Mesodermal cell (in vitro differentiated cells): ENCODE results near the gene F2RL1.
"Not testable (repeated sequence)": the region's sequence is repeated elsewhere in the genome, so short reads cannot be mapped to it uniquely, and the experiment has no call there.

Source experiments
- H3K27ac ChIP-seq: 2 replicates; pipeline ENCODE4 v1.7.0; 2013; ENCODE audit warnings: mild to moderate bottlenecking, low read depth, low read length, moderate library complexity; ENCODE audit not compliant: severe bottlenecking
- H3K36me3 ChIP-seq: 2 replicates; pipeline ENCODE4 v1.7.1; 2013; ENCODE audit warnings: mild to moderate bottlenecking, low read length, moderate library complexity; ENCODE audit not compliant: control insufficient read depth, insufficient read depth
- H3K4me1 ChIP-seq: one replicate; pipeline ENCODE4 v1.7.1; 2013; ENCODE audit warnings: mild to moderate bottlenecking, low read length; ENCODE audit not compliant: insufficient read depth, control insufficient read depth, poor library complexity, severe bottlenecking
- H3K4me3 ChIP-seq: 2 replicates; pipeline ENCODE4 v1.7.0; 2013; ENCODE audit warnings: low read length, control low read depth, mild to moderate bottlenecking; ENCODE audit not compliant: insufficient read depth, poor library complexity, severe bottlenecking; ENCODE audit errors: extremely low read depth
- H3K9me3 ChIP-seq: 2 replicates; pipeline ENCODE4 v1.7.1; 2013; ENCODE audit warnings: mild to moderate bottlenecking, low read length, moderate library complexity; ENCODE audit not compliant: control insufficient read depth
- WGBS, 2 experiments: methylation state at CpG; one replicate each; pipeline ENCODE4 v1.1.5; 2013; ENCODE audit warnings: missing lambda C conversion rate in 2 of 2; ENCODE audit not compliant: insufficient coverage in 2 of 2; 5-methylcytosine and 5-hydroxymethylcytosine counted together

F2RL1 gene

GRCh38 chr5:76849419-76850291, 30.8 kb downstream of the F2RL1 start, which contains the start of gene S100Z:
TSS of gene S100Z (plus strand) at chr5:76850014. CDS start at chr5:76875360, 25,346 bp downstream.
- WGBS, 2 experiments = 81 to 88% methylated on average over 7 to 9 of the region's 18 CpGs
- peaks cover 7% of the 10 kb centered on the region for H3K9me3 ChIP-seq
- no peak within 1 kb of the TSS for H3K27ac ChIP-seq

GRCh38 chr5:76850543-76851145, 31.8 kb downstream of the F2RL1 start:
- Histone ChIP-seq H3K4me3 (no peak overlapping the region), H3K4me1 (peaks cover 18% of the 10 kb centered on the region), H3K36me3 (no peaks in the 10 kb centered on the region), H3K9me3 (peaks cover 13% of the 10 kb centered on the region), H3K27ac (no peak overlapping the region)
- WGBS, 2 experiments = 87 to 98% methylated on average over 7 of the region's 8 CpGs

More at GRCh38 chr5:76849419-76850291, 30.8 kb downstream of the F2RL1 start, which contains the start of gene S100Z:
- H3K36me3 ChIP-seq = no peaks in the 10 kb centered on the region
- H3K4me1 ChIP-seq = peaks cover 18% of the 10 kb centered on the region
- H3K4me3 ChIP-seq = no peak within 1 kb of the TSS

- no peaks in the 10 kb centered on the region for H3K36me3 ChIP-seq
- H3K9me3 ChIP-seq = peaks cover 13% of the 10 kb centered on the region
- no peak overlapping the region for H3K4me3 ChIP-seq
- no peak overlapping the region for H3K27ac ChIP-seq
- H3K4me1 ChIP-seq = peaks cover 21% of the 10 kb centered on the region
- 91 to 94% methylated on average over 4 to 5 of the region's 7 CpGs for WGBS, 2 experiments
Measured at GRCh38 chr5:76851728-76852369, 33.0 kb downstream of the F2RL1 start.

- no peaks in the 10 kb centered on the region for H3K36me3 ChIP-seq
- peak overlapping the region; percentile 51 for H3K27ac ChIP-seq
- peaks cover 13% of the 10 kb centered on the region for H3K9me3 ChIP-seq
- no peak overlapping the region for H3K4me3 ChIP-seq
- WGBS, 2 experiments = 92% methylated on average over 2 of the region's 2 CpGs; no CpG with 5 or more reads in 1 of the 2 experiments
- H3K4me1 ChIP-seq = peaks cover 21% of the 10 kb centered on the region
Measured at GRCh38 chr5:76852772-76853171, 33.9 kb downstream of the F2RL1 start.

GRCh38 chr5:76853741-76854140, 34.9 kb downstream of the F2RL1 start:
- Histone ChIP-seq H3K4me1 (peaks cover 21% of the 10 kb centered on the region), H3K9me3 (peaks cover 13% of the 10 kb centered on the region)
- H3K4me3 ChIP-seq, H3K36me3 ChIP-seq, H3K27ac ChIP-seq: not testable (repeated sequence)
- WGBS, 2 experiments = 100% methylated on average over 1 of the region's 3 CpGs

GRCh38 chr5:76854644-76855043, 35.8 kb downstream of the F2RL1 start:
- no peaks in the 10 kb centered on the region for H3K36me3 ChIP-seq
- H3K4me1 ChIP-seq = peaks cover 18% of the 10 kb centered on the region
- H3K27ac ChIP-seq = no peak overlapping the region
- H3K9me3 ChIP-seq = peaks cover 13% of the 10 kb centered on the region
- no peak overlapping the region for H3K4me3 ChIP-seq

- H3K27ac ChIP-seq, H3K4me3 ChIP-seq, H3K36me3 ChIP-seq: not testable (repeated sequence)
- Histone ChIP-seq H3K4me1 (peaks cover 14% of the 10 kb centered on the region), H3K9me3 (peaks cover 13% of the 10 kb centered on the region)
Measured at GRCh38 chr5:76855501-76855900, 36.7 kb downstream of the F2RL1 start.

GRCh38 chr5:76855961-76856360, 37.1 kb downstream of the F2RL1 start:
- H3K4me1 ChIP-seq = peaks cover 14% of the 10 kb centered on the region
- no peak overlapping the region for H3K4me3 ChIP-seq
- no peaks in the 10 kb centered on the region for H3K36me3 ChIP-seq
- peaks cover 13% of the 10 kb centered on the region for H3K9me3 ChIP-seq
- H3K27ac ChIP-seq = no peak overlapping the region
- WGBS, 2 experiments = 88 to 100% methylated on average over 3 of the region's 3 CpGs

- not testable (repeated sequence) for H3K4me3 ChIP-seq, H3K4me1 ChIP-seq, H3K27ac ChIP-seq, H3K36me3 ChIP-seq
- WGBS, 2 experiments = 86 to 93% methylated on average over 3 to 4 of the region's 4 CpGs
- H3K9me3 ChIP-seq = peaks cover 13% of the 10 kb centered on the region
Measured at GRCh38 chr5:76856800-76857199, 38.0 kb downstream of the F2RL1 start.

- Histone ChIP-seq H3K4me3 (no peak overlapping the region), H3K36me3 (no peaks in the 10 kb centered on the region), H3K4me1 (peaks cover 3% of the 10 kb centered on the region), H3K9me3 (peaks cover 6% of the 10 kb centered on the region), H3K27ac (no peak overlapping the region)
- 95 to 100% methylated on average over 2 to 4 of the region's 10 CpGs for WGBS, 2 experiments
Measured at GRCh38 chr5:76859591-76860247, 40.9 kb downstream of the F2RL1 start.
